BJ (cell line): ENCODE measurements around the gene RXRB. TPM values are rescaled to one million over a fixed set of nuclear protein-coding genes. Genes with fewer than 3 reads are reported as not detected.
A peak's percentile ranks its signal among the peaks of the same experiment; 100 is the strongest.

ENCODE experiments used
- CTCF ChIA-PET: fragments of 350-600 bp; formaldehyde crosslinking; extraction: SDS; loops from one replicate; lab custom pipeline; 2021; ENCODE audit warnings: antibody characterized with exemption, inconsistent platforms; lab: Yijun Ruan, JAX
- POLR2A ChIA-PET: fragments of 300-600 bp; sonication (Branson Sonifier 250); formaldehyde crosslinking; extraction: SDS; loops from one replicate; lab custom pipeline; 2021; ENCODE audit warnings: antibody characterized with exemption; lab: Charles Lee
- DNase-seq: peaks from one replicate; pipeline ENCODE4 v3.0.0-alpha.2; 2011; ENCODE audit warnings: low read depth
- H3K27me3 ChIP-seq: 2 replicates; pipeline ENCODE4 v1.6.0; 2011; ENCODE audit warnings: low read length; ENCODE audit not compliant: control insufficient read depth, insufficient read depth
- H3K36me3 ChIP-seq: 2 replicates; pipeline ENCODE4 v1.5.1; 2011; ENCODE audit warnings: low read length; ENCODE audit not compliant: control insufficient read depth, insufficient read depth
- H3K4me3 ChIP-seq: 2 replicates; pipeline ENCODE4 v1.5.1; 2011; ENCODE audit warnings: low read depth, mild to moderate bottlenecking, control low read depth, low read length
- polyA plus RNA-seq: library from polyadenylated mRNA; depleted of rRNA; stranded (reverse); fragments of >200 nt; gene quantifications from 2 replicates; pipeline ENCODE4 v1.2.3, GENCODE V29; 2011
- TF ChIP-seq, protein P1 (sequence below): IDR thresholded peaks from 2 replicates; pipeline ENCODE4 v1.5.1; 2011; ENCODE audit warnings: low read depth, mild to moderate bottlenecking, control low read depth, inconsistent platforms, low read length, moderate library complexity; ENCODE audit not compliant: insufficient read depth

Gene RXRB
- polyA plus RNA-seq, 1 experiment: 67.9 TPM

GRCh38 chr6:33211666-33212422, 11.4 kb upstream of the RXRB start:
- TF ChIP-seq, protein P1, sequence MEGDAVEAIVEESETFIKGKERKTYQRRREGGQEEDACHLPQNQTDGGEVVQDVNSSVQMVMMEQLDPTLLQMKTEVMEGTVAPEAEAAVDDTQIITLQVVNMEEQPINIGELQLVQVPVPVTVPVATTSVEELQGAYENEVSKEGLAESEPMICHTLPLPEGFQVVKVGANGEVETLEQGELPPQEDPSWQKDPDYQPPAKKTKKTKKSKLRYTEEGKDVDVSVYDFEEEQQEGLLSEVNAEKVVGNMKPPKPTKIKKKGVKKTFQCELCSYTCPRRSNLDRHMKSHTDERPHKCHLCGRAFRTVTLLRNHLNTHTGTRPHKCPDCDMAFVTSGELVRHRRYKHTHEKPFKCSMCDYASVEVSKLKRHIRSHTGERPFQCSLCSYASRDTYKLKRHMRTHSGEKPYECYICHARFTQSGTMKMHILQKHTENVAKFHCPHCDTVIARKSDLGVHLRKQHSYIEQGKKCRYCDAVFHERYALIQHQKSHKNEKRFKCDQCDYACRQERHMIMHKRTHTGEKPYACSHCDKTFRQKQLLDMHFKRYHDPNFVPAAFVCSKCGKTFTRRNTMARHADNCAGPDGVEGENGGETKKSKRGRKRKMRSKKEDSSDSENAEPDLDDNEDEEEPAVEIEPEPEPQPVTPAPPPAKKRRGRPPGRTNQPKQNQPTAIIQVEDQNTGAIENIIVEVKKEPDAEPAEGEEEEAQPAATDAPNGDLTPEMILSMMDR: no peak
- no peaks in the 10 kb centered on the region; the same call in 1 of the 2 replicates for H3K27me3 ChIP-seq
- CTCF ChIA-PET: interaction anchor here (1.0 to 1.8 kb wide), 3 partner anchors 16 to 36 kb away, joined by 3 to 5 read pairs (median 3); no protein-coding TSS in a partner anchor
- H3K36me3 ChIP-seq: peaks cover 12% of the 10 kb centered on the region
- no peak for DNase-seq
- POLR2A ChIA-PET: no interaction called here
- no peak overlapping the region for H3K4me3 ChIP-seq

DNA sequence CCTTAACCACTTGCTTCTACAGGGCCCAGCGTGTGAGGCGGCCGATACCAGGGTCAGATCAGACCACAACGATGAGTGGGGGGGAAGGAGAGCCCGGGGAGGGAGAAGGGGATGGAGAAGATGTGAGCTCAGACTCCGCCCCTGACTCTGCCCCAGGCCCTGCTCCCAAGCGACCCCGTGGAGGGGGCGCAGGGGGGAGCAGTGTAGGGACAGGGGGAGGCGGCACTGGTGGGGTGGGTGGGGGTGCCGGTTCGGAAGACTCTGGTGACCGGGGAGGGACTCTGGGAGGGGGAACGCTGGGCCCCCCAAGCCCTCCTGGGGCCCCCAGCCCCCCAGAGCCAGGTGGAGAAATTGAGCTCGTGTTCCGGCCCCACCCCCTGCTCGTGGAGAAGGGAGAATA, 10.7 kb upstream of the RXRB start:
- peaks cover 12% of the 10 kb centered on the region for H3K36me3 ChIP-seq
- POLR2A ChIA-PET: no interaction called here
- CTCF ChIA-PET: no interaction called here
- no peak overlapping the region for H3K4me3 ChIP-seq
- DNase-seq: no peak
- H3K27me3 ChIP-seq: no peaks in the 10 kb centered on the region; the same call in 1 of the 2 replicates
- TF ChIP-seq, protein P1: no peak

- no peak for DNase-seq
- TF ChIP-seq, protein P1: no peak
- H3K36me3 ChIP-seq: peaks cover 12% of the 10 kb centered on the region
- ChIA-PET POLR2A (no interaction called here), CTCF (interaction anchor here (1.1 to 3.1 kb wide), 3 partner anchors 9 to 38 kb away, joined by 3 to 20 read pairs (median 7); no protein-coding TSS in a partner anchor)
- H3K27me3 ChIP-seq: no peaks in the 10 kb centered on the region
- no peak overlapping the region for H3K4me3 ChIP-seq
These were observed 9.4 kb upstream of the RXRB start for GRCh38 chr6:33209856-33210255.

DNA sequence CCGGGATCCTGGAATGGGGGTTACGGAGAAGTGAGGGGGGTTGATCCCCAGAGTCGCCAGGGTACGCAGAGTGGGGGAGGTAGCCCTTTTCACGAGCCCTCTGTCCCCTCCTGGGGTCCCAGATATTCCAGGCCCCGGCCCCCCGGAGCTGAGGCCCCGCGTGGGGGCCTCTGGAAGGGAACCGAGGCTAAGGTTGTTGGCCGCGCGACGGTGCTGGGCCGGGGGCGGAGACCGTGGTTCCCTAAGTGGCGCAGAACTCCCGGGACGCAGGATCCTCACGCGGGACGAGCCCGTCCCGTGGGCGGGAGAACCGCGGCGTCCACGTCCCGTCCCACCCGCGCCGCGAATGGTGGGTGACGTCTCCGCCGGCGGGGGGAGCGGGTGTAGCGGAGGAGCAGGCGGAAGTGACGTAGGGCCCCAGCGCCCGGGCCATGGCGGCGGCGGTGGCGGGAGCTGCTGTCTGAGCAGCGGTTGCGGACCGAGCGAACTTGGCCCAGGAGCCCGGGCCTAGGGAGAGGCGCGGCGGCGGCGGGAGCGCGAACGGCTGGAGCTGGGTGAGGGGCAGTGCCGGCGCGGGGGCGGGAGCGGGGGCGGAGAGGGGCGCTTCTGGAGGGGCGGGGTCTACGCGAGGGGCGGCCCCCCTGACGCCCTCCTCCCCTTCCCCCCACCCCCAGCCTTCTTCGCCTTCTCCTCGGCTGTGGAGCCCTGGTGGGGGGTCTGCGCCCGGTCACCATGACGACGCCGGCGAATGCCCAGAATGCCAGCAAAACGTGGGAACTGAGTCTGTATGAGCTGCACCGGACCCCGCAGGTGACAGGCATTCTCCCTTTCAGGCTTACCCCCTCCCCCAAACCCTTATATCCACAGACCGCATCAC, 7.9 kb upstream of the RXRB start, which contains the start of gene RING1:
Gene RING1 (plus strand): TSS at position 410 of the 877 bp plus-strand sequence. CDS start 323 bp downstream, at position 733.
- TF ChIP-seq, protein P1: no peak
- H3K27me3 ChIP-seq: no peaks in the 10 kb centered on the region
- ChIA-PET POLR2A (interaction anchor here (0.6 to 0.9 kb wide), 3 partner anchors 11 to 239 kb away, joined by 12 to 26 read pairs (median 20); no protein-coding TSS in a partner anchor), CTCF (interaction anchor here (0.6 to 3.1 kb wide), 4 partner anchors 10 to 339 kb away, joined by 3 to 20 read pairs (median 9); no protein-coding TSS in a partner anchor)
- H3K36me3 ChIP-seq: peaks cover 20% of the 10 kb centered on the region
- no peak for DNase-seq
- H3K4me3 ChIP-seq: peak within 1 kb of the TSS; percentile 84
